Suprapubic skin (tissue), 4 donors: ENCODE data around the gene METTL9.

ENCODE experiments used
- CTCF ChIP-seq, 2 donors: fragments of 200-600 bp in 1 of 2; fragments of 450-650 bp in 1 of 2; sonication (generic) in 1 of 2; IDR thresholded peaks; one replicate each; pipeline ENCODE4 v1.5.1; 2016 to 2019; ENCODE audit warnings: antibody characterized with exemption in 2 of 2, mild to moderate bottlenecking in 1 of 2, moderate library complexity in 1 of 2
- EP300 ChIP-seq: sonication (generic); formaldehyde crosslinking; IDR thresholded peaks from one replicate; pipeline ENCODE4 v1.6.1; 2017; ENCODE audit warnings: antibody characterized with exemption
- POLR2A ChIP-seq, 2 donors: fragments of 450-650 bp; IDR thresholded peaks; one replicate each; pipeline ENCODE4 v1.6.1; 2017; ENCODE audit warnings: antibody characterized with exemption in 2 of 2, mild to moderate bottlenecking in 2 of 2, moderate library complexity in 2 of 2
- POLR2AphosphoS5 ChIP-seq, 3 donors: sonication (generic); formaldehyde crosslinking; IDR thresholded peaks; one replicate each; pipeline ENCODE4 v1.6.1; 2017; ENCODE audit warnings: antibody characterized with exemption in 3 of 3

GRCh38 chr16:21568502-21569189 is 30.7 kb upstream of the METTL9 start:
- TF ChIP-seq POLR2AphosphoS5 (IDR thresholded peaks at IDR 0.05) (no peak), POLR2A (IDR thresholded peaks at IDR 0.05) (no peak), CTCF (IDR thresholded peaks at IDR 0.05) (no peak), EP300 (no peak)
